NCI-H2196 (cell line): ENCODE results near the gene MLIP.
"Not testable (repeated sequence)": the region's sequence is repeated elsewhere in the genome, so short reads cannot be mapped to it uniquely, and the experiment has no call there.

Source experiments
- DNase-seq: peaks from one replicate; lab custom pipeline; 2025; ENCODE audit not compliant: unreplicated experiment; lab: John Stamatoyannopoulos, UW

Gene MLIP

DNA sequence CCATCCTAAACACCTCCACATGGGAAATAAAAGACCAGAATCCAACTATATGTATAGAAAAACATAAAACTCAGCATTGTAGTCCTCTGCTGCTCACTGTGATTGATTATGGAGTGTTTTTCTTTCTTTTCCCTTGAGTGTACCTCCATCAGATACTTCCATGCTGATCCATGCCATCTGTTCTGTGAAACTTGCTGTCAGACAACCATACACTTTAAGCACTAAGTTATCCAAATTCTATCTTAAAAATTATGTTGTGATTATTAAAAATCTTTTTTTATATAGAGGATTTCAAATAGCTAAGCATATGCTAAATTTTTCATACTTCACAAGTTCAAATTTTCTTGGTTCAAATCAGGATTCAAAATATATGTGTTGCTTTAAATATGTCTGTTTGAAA is 105.1 kb downstream of the MLIP start:
- DNase-seq = no peak

DNA sequence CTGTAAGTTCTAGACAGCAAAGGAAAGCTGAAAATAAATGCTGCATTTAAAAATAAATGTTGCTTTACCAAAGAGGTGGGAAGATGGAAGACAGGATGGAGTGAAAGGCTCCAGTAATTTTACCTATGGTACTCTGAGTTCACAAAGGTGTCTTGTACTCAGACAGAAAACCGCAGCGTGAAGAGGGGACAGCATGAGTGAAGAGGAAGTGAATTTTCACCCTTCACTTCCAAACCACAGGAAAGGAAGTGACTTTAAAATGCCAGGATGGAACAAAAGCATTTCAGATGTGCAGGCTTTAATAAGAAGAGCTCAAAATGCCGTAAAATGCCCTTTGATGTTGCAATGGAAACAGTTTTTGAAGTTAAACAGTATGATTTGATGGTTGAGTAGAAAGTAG is 105.8 kb downstream of the MLIP start:
- no peak for DNase-seq

DNA sequence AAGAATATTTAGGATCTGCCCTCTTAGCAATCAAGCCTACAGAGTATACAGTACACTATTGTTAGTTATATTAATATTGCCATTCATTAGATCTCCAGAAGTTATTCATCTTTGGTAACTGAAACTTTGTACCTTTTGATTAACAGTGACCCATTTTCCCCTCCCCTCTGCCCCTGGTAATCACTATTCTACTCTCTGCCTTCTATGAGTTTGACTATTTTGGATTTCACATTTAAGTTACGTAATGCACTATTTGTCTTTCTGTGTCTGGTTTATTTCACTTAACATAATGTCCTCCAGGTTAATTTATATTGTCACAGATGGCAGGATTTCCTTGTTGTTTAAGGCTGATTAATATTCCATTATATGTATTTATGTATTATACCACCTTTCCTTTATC is 111.0 kb downstream of the MLIP start:
- no peak for DNase-seq

DNA sequence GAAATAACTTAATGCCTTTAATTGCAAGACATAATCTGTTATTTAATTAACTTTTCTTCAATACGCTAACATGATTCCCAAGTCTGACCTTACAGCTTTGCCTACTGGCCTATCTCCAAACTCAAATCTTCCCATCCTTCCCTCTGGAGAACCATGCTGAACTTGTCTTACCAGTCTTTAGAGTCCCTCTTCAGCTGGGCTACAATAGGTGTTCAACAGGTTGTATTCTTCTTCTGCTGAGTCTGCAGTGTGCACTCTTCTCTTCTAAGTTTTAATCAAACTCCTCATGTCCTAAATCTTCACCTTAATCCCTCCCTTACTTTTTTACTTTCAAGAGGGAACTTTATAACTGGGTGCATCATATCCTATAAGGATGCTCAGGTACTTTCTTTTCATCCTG is 121.5 kb downstream of the MLIP start:
- no peak for DNase-seq

DNA sequence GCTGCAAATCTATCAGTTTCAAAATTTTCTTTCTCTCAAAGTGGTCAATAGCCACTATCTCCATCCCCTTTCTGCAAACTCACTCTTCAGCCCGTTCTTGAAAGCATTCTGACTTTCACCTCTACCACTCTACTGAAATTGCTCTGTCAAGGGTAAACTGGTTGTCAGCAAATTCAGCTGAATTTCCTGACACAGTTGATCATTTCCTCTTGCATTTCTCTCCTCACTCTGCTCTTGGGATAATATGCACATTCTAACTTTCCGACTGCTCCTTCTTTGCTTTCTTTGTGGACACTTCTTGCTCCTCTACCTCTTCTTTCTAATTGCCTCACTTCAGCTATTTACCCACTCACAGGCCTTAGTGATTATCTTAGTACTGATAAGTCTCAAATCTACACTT is 123.3 kb downstream of the MLIP start:
- no peak for DNase-seq

DNA sequence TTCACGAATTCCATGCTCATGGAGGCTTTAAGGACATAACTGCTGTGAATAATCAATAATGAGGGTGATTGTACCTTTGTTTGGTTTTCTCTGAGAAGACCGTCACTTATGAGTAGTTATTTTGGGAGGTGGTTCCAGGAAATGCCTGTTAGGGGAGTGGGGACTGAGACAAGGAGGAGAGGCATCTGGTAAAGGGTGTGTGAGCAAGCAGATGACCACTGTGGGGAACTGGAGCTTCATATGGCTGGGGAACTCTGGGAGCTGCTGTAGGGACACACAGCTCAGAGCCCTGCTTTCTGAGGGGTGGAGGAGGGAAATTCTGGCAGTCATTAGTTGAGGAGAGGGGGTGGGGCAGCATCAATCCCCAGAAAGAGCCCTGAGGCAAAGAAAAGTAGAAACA is 125.7 kb downstream of the MLIP start:
- no peak for DNase-seq

DNA sequence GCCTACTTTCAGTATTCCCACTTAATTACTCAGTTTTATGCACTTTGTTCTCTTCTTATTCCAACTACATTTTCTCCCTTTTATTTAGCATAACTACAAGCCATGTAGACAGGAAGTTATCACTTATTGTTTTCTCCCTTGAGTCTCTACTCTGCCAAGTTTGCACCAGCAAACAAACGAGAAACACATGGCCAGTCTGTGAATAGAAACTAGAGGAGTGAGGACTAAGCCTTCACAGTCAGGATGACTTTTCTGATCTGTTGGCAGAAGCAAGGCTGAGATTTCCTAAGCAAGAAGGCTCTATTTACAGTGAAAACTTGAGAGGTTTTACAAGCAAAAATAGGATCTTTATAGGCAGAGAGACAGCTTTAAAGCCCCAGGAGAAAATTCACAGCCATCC is 127.2 kb downstream of the MLIP start:
- DNase-seq = no peak

DNA sequence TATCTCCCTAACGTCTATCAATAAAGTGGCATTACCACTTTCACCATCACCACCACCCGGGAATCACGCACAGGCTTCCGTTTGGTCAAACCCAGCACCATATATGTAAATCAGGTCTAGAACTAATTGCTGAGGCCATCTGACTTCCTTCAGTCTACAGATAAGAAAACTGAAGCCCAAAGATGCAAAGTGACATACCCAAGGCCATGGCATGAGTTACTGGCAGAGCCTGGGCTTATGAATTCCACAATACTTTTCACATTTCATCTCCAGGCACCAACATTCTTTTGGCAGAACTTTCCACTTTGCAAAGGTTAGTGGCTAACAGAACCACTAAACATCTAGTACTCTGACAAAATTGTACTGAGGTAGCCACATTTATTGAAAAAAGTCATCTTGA is 132.5 kb downstream of the MLIP start:
- DNase-seq = no peak

DNA sequence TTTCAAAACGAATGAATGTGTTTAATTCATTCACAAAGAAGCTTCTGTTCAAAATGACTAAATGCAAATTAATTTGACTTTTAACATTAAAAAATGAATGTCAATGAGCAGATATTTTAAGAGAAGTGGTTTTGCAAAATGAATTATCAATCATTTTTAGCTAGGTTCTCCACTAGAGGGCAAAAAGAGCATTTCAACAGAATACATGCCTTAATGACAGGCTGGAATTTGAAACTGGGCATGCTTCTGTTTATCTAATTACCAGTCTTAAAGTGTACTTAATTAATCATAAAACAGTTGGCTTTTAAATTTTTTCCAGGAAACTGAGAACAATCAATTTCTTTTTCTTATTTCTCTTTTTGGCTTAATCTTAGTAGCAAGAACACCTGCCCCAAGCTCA is 133.2 kb downstream of the MLIP start:
- no peak for DNase-seq

DNA sequence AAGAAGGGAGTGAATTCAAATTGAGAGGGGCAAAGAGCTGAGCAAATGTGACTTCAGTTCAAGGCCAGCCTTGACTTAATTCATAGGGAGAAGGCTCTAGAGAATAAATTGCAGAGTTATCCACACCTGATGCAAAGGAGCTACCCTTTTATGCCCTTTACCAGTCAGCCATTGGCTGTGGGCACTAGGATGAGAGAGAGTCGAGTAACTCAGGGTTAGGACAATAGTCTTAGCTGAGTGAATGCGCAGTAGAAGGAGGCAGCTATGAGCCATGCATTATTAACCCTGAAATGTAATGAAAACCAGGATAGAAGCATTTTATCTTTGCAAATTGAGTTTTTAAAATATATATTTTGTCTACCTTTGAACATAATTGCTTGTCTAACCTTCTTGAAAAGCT is 134.0 kb downstream of the MLIP start:
- no peak for DNase-seq

DNA sequence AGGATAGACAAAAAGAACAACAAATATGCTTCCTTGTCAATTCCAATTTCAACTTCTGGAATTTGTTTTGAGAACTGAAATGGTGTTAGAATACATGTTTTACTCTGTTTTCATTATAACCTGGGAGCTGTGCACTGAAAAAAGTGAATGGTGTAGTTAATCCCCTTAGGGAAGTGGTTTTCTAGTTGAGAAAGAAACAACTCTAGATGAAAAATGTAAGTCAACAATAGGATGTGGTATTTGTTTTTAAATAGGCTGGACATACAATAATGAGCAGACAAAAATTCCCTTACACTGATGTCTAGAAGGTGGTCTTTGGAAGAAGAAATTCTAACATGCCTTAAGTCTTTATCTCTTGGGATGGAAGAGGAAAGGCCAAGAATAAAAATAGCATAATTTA is 137.1 kb downstream of the MLIP start:
- no peak for DNase-seq

DNA sequence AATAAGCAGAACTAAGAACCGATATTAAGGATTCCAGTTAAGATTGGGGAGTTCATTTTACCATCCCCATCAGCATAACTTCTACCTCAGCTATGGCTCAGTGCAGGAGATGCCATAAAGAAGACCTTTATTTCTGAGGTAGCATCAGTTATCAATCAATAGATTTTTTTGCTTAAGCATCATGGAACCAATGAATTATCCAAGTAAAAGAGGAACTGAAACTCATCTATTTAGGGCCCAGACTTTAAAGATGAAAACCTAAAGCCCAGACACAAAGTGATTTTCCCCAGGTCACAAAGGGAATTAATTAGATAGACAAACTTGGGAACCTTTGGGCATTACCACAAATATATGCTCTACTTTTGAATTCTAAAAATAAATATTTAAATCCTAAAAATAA is 137.8 kb downstream of the MLIP start:
- no peak for DNase-seq

DNA sequence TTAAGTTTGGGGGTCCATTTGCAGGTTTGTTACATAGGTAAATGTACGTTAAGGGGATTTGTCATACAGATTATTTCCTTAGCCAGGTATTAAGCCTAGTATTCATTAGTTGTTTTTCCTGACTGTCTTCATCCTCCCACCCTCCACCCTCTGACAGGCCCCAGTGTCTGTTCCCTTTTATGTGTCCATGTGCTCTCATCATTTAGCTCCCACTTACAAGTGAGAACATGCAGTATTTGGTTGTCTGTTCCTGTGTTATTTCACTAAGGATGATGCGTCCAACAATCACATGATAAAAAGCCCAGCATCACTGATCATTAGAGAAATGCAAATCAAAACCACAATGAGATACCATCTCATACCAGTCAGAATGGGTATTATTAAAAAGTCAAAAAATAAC is 138.6 kb downstream of the MLIP start:
- not testable (repeated sequence) for DNase-seq

DNA sequence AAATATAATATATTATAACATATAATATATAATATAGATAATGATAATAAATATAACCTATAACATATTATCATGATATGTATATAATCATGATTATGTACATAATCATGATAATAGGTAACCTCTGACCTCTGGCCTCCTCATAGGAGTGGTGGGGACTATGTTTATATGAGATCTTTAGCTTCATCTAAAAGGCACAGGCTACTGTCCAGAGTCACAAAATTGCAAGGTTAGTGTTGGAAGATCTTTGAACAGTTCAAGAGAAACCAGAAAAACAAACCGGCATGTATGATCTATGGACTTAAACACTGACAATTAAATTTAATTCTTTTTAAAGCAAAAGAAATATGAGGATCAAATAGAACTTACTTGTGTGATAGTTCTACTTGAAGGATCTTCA is 141.3 kb downstream of the MLIP start:
- no peak for DNase-seq

DNA sequence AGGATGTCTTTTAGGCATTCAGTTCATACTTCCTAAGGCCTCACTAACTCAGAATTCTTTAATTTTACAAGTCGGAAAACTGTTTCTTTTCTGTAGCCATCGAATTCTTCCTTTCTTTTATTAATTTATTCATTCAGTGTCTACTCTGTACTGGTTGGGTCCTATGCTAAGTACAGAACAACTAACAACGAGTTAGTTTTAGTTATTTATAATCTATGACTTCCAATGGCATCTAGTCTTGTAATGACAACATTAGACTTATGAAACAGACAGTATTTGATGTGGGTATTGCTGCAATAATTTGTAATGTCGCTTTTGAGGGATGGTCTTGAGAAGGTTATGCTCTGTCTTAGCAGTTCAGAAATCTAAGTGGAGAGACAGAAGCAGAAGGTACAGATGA is 141.7 kb downstream of the MLIP start:
- DNase-seq = no peak

DNA sequence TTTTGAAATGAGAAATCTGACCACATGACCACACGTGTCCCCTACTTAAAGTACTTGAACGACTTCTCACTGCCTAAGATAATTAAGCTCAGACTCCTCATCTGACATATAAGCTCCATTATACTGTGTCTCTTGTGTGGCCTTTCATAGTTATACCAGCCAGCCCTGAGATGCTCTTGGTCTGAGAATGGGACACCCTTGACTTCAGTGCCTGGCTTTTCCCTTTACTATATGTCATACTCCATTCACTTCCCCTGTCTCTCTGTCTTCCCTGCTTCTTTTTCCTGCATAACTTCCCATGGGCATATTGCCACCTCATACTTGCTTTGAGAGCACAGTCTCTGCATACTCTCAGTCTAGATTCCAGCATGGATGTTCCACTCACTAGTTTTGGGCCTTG is 143.6 kb downstream of the MLIP start:
- no peak for DNase-seq

DNA sequence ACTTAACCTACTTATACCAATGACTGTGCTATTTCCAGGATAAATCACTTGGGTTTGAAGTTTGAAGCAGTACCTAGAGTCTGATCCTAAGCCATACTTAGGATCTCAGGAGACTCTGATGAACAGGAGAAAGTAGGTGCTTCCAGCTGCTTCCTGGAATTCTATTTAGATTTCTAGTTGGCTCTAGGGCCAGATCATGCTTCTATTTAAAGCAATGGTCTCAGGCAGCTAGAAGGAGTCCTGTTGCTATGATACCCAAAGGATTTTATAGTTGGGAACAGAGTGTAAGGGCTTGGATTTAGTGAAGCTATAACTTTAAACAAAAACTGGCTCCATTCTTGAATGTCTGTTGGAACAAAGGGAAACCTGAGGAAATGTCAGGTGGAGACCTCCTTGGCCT is 144.6 kb downstream of the MLIP start:
- no peak for DNase-seq

DNA sequence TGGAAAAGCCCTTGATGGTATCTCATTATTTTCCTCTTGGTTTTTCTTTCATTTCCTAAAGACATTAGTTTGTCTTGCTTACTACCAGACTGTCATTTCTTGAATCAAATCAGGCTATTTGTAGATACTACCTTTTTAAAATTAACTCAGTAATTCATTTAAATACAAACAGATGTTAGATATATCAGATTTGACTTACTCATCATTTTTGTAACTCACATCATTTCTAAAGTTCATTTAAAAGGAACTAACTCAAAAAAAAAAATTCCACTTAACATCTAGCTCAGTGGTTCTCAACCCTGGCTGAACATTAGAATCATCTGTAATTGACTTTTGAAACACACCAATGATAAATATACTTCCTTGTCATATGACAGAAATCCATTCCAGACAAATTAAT is 148.8 kb downstream of the MLIP start:
- DNase-seq = no peak

DNA sequence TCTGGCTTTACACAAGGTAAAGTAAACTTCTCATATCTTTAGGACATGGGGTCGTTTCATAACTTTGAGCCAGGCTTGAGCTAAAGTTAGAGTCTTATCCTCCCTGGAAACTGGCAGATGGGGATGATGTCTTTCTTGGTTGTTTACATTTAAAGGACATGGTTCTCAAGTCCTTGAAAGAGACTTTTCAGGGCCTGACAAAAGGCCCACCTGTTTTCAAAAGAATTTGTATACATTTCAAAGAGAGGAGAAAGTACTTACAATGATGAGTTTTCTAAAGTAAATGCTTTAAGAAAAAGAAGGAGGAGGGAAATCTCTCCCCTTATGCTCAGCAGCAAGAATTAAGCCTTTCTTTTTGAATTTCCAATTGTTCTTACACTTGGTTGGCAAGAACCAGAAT is 151.3 kb downstream of the MLIP start:
- no peak for DNase-seq

DNA sequence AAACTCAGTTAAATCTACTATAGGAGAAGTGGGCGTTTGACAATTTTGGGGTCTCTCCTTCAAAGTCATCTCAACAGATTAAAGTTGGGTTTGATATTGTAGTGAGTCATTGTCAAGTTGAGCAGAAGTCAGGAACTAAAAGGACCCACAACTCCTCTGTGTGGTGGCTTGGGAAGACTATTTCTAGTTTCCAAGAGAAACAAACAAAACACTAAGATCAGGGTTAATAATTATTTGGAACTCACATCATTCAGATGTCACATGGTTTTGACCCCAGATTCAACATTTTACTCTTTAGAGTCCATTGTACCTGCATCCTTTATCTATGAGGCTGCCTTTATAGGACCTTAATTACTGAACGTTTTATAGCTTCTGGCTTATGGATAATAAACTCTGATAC is 151.7 kb downstream of the MLIP start:
- no peak for DNase-seq

DNA sequence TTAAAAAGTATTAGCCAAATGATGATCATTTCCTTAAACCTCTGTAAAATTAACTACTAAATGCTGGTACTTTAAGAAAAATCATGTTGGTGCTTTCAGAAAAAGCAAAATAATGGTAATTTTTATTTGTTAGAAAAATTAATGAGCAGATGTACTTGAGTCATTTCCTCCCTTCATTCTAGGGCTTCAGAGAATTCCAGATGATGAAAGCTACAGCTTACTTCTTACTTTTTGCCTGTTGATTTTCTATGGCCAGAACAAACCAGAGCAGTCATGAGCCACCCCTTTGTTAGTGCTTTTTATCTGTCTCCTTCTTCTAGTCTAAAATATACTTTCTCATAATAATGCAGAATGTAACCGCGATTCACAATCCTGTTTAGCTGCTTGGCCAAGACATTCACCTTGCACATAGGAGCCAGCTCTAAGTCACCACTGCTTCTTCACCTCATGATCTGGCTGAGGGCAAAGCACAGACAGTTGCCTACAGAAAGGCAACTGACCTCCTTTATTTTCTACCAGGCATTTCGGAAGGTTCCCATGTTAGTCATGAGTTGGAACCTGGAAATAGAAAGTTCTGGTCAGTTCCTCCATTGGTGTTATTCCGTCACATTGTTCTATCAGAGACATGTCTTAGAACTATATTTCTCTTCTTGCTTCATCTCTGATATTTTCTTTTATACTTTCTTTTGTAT is 153.5 kb downstream of the MLIP start:
- no peak for DNase-seq

DNA sequence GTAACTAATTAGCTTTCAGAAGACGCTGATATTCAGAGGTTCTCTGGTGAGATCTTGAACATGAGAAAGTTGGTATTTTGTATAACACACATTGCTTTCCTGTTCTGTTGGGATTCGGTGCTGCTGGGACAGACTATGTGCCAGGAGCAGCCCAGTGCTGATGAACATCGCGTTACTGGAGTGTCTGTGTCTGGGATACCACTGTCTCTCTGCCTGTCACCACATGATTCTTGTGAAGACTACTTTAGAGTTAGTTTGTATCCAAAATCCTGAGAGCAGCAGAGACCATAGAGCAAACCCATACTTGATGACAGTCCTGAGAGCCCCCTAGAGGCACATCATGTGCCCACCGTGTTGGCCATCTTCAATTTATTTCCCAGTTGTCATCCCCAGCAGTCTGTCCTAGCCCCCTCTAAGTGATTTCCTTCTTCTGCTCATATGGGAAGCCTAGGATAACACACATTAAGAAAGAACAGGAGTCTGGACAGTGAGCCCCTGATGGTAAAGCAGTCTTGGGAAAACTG is 155.2 kb downstream of the MLIP start:
- no peak for DNase-seq

DNA sequence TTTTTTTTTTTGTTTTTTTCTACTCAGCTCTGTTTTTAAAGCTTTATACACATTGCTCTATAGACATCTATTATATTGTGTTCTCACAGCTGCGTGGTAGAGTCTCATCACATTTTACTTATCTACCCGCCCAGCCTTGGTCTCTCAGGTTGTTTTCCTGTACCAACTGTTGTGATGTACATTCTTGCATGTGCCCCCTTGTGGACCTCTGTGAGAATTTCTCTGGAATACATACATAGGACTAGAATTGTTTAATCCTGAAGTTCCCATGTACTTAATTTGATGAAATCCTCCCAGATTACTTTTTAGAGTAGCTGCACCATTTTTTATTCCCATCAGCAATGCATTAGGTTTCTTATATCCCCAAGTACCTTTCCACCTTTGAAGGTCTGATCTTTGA is 156.6 kb downstream of the MLIP start:
- peak; percentile 6 for DNase-seq
